ENCODE data around the gene HSPBP1. TPM values are rescaled to one million over a fixed set of nuclear protein-coding genes. Genes with fewer than 3 reads are reported as not detected.

The HSPBP1 gene
- polyA plus RNA-seq, 1 donor from 2014 or later, result 61.1 TPM

DNA sequence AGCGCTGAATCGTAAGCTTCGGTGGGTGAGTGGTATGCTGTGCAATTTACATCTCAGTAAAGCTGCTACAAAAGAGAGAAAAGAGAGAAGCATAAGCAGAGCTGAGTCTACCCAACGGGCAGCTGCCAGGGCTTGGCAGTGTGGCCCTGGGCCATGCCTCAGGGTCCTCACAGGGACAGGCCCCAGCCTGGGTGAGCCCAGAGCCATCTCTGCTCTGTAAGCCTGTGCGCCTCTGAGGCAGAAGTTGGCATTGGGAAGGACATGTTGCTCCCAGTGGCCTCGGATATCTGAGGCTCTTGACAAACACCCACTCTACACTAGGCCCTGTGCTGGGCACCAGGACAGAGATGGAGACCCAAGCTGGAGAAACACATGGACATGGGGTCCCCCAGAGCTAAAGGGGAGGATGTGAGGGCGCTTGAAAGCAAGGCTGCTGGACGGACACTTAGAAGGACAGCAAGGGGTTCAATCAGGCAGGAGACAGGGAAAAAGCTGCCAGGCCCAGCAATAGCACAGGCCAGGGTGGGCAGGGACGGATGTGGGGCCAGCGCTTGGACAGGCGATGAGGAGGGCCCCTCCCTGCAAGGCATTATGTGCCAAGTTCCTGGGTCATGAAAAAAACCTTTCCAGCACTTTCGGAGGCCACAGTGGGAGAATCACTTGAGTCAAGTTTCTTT, 35.8 kb downstream of the HSPBP1 start:
- Histone ChIP-seq H3K9me3 (ENCODE audit: low read length) (no peaks in the 10 kb centered on the region), H2AFZ (ENCODE audit: low read depth, low read length) (no peak overlapping the region), H3K4me2 (ENCODE audit: low read length) (no peak overlapping the region), H3K79me2 (replicated peaks; ENCODE audit: insufficient read depth, low read length) (no peaks in the 10 kb centered on the region), H3K27me3 (ENCODE audit: insufficient read depth, low read depth, low read length) (no peaks in the 10 kb centered on the region), H3K27ac (ENCODE audit: low read length) (no peak overlapping the region), H4K20me1 (ENCODE audit: insufficient read depth) (no peaks in the 10 kb centered on the region), H3K9ac (ENCODE audit: low read length) (no peak overlapping the region), H3F3A (ENCODE audit: insufficient read depth, low read length, poor library complexity, severe bottlenecking) (no peaks in the 10 kb centered on the region), H3K9me2 (ENCODE audit: insufficient read depth, low read length) (no peaks in the 10 kb centered on the region), H3K36me3 (ENCODE audit: insufficient read depth, low read length) (no peaks in the 10 kb centered on the region), H3K4me3 (ENCODE audit: low read length) (no peak overlapping the region)
- TF ChIP-seq RAD21 (conservative IDR thresholded peaks at IDR 0.05) (no peak), EP300 (conservative IDR thresholded peaks at IDR 0.05; ENCODE audit: poor library complexity, severe bottlenecking) (no peak), TAF1 (IDR thresholded peaks at IDR 0.05; ENCODE audit: low read depth) (no peak), SMC3 (conservative IDR thresholded peaks at IDR 0.05; ENCODE audit: poor library complexity) (no peak), POLR2AphosphoS5 (IDR thresholded peaks at IDR 0.05) (no peak), EZH2 (IDR thresholded peaks at IDR 0.05; ENCODE audit: borderline replicate concordance, insufficient read depth, low read length, poor library complexity, severe bottlenecking) (no peak), MXI1 (conservative IDR thresholded peaks at IDR 0.05; ENCODE audit: poor library complexity, severe bottlenecking) (no peak)
- TF ChIP-seq, protein P1, sequence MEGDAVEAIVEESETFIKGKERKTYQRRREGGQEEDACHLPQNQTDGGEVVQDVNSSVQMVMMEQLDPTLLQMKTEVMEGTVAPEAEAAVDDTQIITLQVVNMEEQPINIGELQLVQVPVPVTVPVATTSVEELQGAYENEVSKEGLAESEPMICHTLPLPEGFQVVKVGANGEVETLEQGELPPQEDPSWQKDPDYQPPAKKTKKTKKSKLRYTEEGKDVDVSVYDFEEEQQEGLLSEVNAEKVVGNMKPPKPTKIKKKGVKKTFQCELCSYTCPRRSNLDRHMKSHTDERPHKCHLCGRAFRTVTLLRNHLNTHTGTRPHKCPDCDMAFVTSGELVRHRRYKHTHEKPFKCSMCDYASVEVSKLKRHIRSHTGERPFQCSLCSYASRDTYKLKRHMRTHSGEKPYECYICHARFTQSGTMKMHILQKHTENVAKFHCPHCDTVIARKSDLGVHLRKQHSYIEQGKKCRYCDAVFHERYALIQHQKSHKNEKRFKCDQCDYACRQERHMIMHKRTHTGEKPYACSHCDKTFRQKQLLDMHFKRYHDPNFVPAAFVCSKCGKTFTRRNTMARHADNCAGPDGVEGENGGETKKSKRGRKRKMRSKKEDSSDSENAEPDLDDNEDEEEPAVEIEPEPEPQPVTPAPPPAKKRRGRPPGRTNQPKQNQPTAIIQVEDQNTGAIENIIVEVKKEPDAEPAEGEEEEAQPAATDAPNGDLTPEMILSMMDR (IDR thresholded peaks at IDR 0.05; ENCODE audit: poor library complexity, severe bottlenecking), result no peak
- TF ChIP-seq, protein P2, sequence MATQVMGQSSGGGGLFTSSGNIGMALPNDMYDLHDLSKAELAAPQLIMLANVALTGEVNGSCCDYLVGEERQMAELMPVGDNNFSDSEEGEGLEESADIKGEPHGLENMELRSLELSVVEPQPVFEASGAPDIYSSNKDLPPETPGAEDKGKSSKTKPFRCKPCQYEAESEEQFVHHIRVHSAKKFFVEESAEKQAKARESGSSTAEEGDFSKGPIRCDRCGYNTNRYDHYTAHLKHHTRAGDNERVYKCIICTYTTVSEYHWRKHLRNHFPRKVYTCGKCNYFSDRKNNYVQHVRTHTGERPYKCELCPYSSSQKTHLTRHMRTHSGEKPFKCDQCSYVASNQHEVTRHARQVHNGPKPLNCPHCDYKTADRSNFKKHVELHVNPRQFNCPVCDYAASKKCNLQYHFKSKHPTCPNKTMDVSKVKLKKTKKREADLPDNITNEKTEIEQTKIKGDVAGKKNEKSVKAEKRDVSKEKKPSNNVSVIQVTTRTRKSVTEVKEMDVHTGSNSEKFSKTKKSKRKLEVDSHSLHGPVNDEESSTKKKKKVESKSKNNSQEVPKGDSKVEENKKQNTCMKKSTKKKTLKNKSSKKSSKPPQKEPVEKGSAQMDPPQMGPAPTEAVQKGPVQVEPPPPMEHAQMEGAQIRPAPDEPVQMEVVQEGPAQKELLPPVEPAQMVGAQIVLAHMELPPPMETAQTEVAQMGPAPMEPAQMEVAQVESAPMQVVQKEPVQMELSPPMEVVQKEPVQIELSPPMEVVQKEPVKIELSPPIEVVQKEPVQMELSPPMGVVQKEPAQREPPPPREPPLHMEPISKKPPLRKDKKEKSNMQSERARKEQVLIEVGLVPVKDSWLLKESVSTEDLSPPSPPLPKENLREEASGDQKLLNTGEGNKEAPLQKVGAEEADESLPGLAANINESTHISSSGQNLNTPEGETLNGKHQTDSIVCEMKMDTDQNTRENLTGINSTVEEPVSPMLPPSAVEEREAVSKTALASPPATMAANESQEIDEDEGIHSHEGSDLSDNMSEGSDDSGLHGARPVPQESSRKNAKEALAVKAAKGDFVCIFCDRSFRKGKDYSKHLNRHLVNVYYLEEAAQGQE (IDR thresholded peaks at IDR 0.05; ENCODE audit: borderline replicate concordance), result no peak

DNA sequence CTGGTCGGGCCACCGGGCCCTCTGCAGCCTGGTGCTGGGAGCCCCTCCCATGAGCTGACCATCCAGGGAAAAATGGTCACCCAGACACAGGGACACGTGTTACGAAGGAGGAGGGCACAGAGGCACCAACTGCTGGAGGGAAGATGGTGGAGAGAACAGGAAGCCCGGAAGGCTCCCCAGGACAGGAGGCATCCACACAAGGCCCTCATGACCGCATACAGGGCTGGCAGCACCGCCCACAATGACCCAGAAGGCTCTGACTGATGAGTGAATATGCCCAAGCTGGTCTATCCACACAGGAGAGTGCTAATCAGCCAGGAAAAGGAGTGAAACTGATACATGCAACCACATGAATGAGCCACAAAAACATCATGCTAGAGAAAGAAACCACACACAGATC, 37.4 kb downstream of the HSPBP1 start:
- Histone ChIP-seq H3K9me3 (ENCODE audit: low read length) (no peaks in the 10 kb centered on the region), H2AFZ (ENCODE audit: low read depth, low read length) (no peak overlapping the region), H3K4me3 (ENCODE audit: low read length) (no peak overlapping the region), H3K9ac (ENCODE audit: low read length) (no peak overlapping the region), H3K27ac (ENCODE audit: low read length) (no peak overlapping the region), H3K36me3 (ENCODE audit: insufficient read depth, low read length) (no peaks in the 10 kb centered on the region), H4K20me1 (ENCODE audit: insufficient read depth) (no peaks in the 10 kb centered on the region), H3K4me2 (ENCODE audit: low read length) (no peak overlapping the region), H3K9me2 (ENCODE audit: insufficient read depth, low read length) (no peaks in the 10 kb centered on the region), H3K79me2 (replicated peaks; ENCODE audit: insufficient read depth, low read length) (no peaks in the 10 kb centered on the region), H3F3A (ENCODE audit: insufficient read depth, low read length, poor library complexity, severe bottlenecking) (no peaks in the 10 kb centered on the region), H3K27me3 (ENCODE audit: insufficient read depth, low read depth, low read length) (no peaks in the 10 kb centered on the region)
- TF ChIP-seq SMC3 (conservative IDR thresholded peaks at IDR 0.05; ENCODE audit: poor library complexity), result no peak
- TF ChIP-seq MXI1 (conservative IDR thresholded peaks at IDR 0.05; ENCODE audit: poor library complexity, severe bottlenecking), result no peak
- no peak for TF ChIP-seq EP300 (conservative IDR thresholded peaks at IDR 0.05; ENCODE audit: poor library complexity, severe bottlenecking)
- TF ChIP-seq TAF1 (IDR thresholded peaks at IDR 0.05; ENCODE audit: low read depth), result no peak
- TF ChIP-seq, protein P1 (IDR thresholded peaks at IDR 0.05; ENCODE audit: poor library complexity, severe bottlenecking), result no peak
- no peak for TF ChIP-seq POLR2AphosphoS5 (IDR thresholded peaks at IDR 0.05)
- TF ChIP-seq, protein P2 (IDR thresholded peaks at IDR 0.05; ENCODE audit: borderline replicate concordance), result no peak
- TF ChIP-seq EZH2 (IDR thresholded peaks at IDR 0.05; ENCODE audit: borderline replicate concordance, insufficient read depth, low read length, poor library complexity, severe bottlenecking), result no peak
- no peak for TF ChIP-seq RAD21 (conservative IDR thresholded peaks at IDR 0.05)

Measured in neural cell (in vitro differentiated cells).